Skeletal muscle tissue (tissue), 4 donors: Measurements from ENCODE around the gene PIP4K2C. TPM values are rescaled to one million over a fixed set of nuclear protein-coding genes. Genes with fewer than 3 reads are reported as not detected.
"Not testable (repeated sequence)": the region's sequence is repeated elsewhere in the genome, so short reads cannot be mapped to it uniquely, and the experiment has no call there.

Experiments
- H3K27ac ChIP-seq: one replicate; pipeline ENCODE4 v1.7.0; 2013; ENCODE audit warnings: mild to moderate bottlenecking, low read depth, low read length, inconsistent platforms
- H3K27me3 ChIP-seq, 3 donors: one replicate each; pipeline ENCODE4 v1.7.0; 2013; ENCODE audit warnings: low read length in 3 of 3; ENCODE audit not compliant: control insufficient read depth in 3 of 3, insufficient read depth in 3 of 3
- H3K36me3 ChIP-seq, 3 donors: one replicate each; pipeline ENCODE4 v1.7.0; 2013; ENCODE audit warnings: low read length in 3 of 3; ENCODE audit not compliant: control insufficient read depth in 3 of 3, insufficient read depth in 3 of 3
- H3K4me1 ChIP-seq, 3 donors: one replicate each; pipeline ENCODE4 v1.7.0; 2013; ENCODE audit warnings: low read length in 3 of 3, mild to moderate bottlenecking in 3 of 3; ENCODE audit not compliant: control insufficient read depth in 3 of 3, insufficient read depth in 3 of 3
- H3K4me3 ChIP-seq, 3 donors: one replicate each; pipeline ENCODE4 v1.7.0; 2013; ENCODE audit warnings: low read length in 3 of 3
- H3K9ac ChIP-seq, 3 donors: one replicate each; pipeline ENCODE4 v1.7.0; 2013; ENCODE audit warnings: low read length in 3 of 3, mild to moderate bottlenecking in 3 of 3, moderate library complexity in 2 of 3, low read depth in 1 of 3
- H3K9me3 ChIP-seq, 3 donors: one replicate each; pipeline ENCODE4 v1.7.0; 2013; ENCODE audit warnings: low read length in 3 of 3; ENCODE audit not compliant: control insufficient read depth in 3 of 3
- total RNA-seq: library from RNA; depleted of rRNA; stranded (reverse); fragments of >200 nt; gene quantifications from one replicate; pipeline ENCODE4 v1.2.3, GENCODE V29; 2014
- donor health status: Osteomylitis.

PIP4K2C gene
- total RNA-seq, 1 donor from 2014 or later, result 5.7 TPM

DNA sequence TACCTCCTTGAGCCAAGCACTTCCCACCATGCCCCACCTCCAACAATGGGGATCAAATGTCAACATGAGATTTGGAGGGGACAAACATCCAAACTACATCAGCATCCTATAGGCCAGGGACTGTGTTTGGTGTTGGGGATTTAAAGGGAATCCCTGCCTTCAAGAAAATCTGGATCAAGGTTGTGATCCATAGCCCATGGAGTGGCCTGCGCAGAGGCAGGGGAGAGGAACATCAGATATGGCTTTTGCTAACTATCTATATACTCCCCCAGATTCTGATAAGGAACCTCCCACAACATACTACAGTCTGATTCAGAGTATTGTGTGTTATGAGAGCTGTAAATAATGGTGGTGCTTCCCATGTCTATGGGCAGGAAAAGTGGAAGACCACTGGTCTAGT, 36.1 kb upstream of the PIP4K2C start:
- no peak overlapping the region for H3K9ac ChIP-seq
- H3K4me3 ChIP-seq, result no peak overlapping the region
- no peak overlapping the region for H3K27ac ChIP-seq
- H3K27me3 ChIP-seq, result peaks cover 16 to 26% (median 19%) of the 10 kb centered on the region in 3 donors
- no peaks in the 10 kb centered on the region for H3K36me3 ChIP-seq
- no peaks in the 10 kb centered on the region for H3K9me3 ChIP-seq
- peaks cover 3% of the 10 kb centered on the region in 3 donors for H3K4me1 ChIP-seq

DNA sequence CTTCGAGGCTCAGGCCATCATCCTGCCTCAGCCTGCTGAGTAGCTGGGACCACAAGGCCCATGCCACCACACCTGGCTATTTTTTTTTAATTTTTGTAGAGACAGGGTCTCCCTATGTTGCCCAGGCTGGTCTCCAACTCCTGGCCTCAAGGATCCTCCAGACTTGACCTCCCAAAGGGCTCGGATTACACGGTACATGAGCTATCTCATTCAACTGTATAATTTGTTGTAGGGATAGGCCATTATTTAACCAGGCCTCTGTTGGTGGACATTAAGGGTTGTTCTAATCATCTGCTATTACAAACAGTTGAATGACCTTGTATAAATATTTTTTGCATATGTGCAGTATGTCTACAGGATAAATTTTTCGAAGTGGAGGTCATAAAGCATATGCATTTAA, 32.1 kb upstream of the PIP4K2C start:
- no peaks in the 10 kb centered on the region for H3K36me3 ChIP-seq
- no peak overlapping the region for H3K9ac ChIP-seq
- H3K27ac ChIP-seq, result no peak overlapping the region
- H3K27me3 ChIP-seq, result peaks cover 0 to 8% (median 4%) of the 10 kb centered on the region in 3 donors
- H3K4me3 ChIP-seq, result no peak overlapping the region
- no peaks in the 10 kb centered on the region for H3K9me3 ChIP-seq
- no peaks in the 10 kb centered on the region for H3K4me1 ChIP-seq

DNA sequence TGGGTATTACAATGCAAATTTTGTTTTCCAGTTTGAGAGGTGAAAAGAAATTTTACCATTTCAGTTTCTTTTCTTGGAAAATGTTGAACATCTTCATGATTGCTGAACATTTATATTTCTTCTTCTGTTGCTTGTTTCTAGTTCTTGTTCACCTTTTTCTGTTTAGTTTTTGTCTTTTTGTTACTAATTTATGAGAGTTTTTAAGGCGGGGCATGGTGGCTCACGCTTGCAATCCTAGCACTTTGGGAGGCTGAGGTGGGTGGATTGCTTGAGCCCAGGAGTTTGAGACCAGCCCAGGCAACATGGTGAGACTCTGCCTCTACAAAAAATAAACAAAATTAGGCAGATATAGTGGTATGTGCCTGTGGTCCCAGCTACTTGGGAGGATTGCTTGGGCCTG, 30.5 kb upstream of the PIP4K2C start:
- no peaks in the 10 kb centered on the region for H3K36me3 ChIP-seq
- H3K4me3 ChIP-seq, result no peak overlapping the region
- no peaks in the 10 kb centered on the region for H3K9me3 ChIP-seq
- no peak overlapping the region for H3K27ac ChIP-seq
- H3K4me1 ChIP-seq, result no peaks in the 10 kb centered on the region
- no peak overlapping the region for H3K9ac ChIP-seq
- peaks cover 0 to 10% (median 9%) of the 10 kb centered on the region in 3 donors for H3K27me3 ChIP-seq

GRCh38 chr12:57561117-57561516, 29.9 kb upstream of the PIP4K2C start:
- not testable (repeated sequence) for H3K9me3 ChIP-seq, H3K4me3 ChIP-seq, H3K27me3 ChIP-seq, H3K36me3 ChIP-seq, H3K9ac ChIP-seq, H3K4me1 ChIP-seq, H3K27ac ChIP-seq

- Histone ChIP-seq H3K9me3 (no peaks in the 10 kb centered on the region), H3K27me3 (peaks cover 0 to 10% (median 9%) of the 10 kb centered on the region in 3 donors), H3K27ac (no peak overlapping the region), H3K4me1 (no peaks in the 10 kb centered on the region), H3K4me3 (no peak overlapping the region), H3K36me3 (no peaks in the 10 kb centered on the region), H3K9ac (no peak overlapping the region)
Measured at GRCh38 chr12:57563358-57563757, 27.6 kb upstream of the PIP4K2C start.

DNA sequence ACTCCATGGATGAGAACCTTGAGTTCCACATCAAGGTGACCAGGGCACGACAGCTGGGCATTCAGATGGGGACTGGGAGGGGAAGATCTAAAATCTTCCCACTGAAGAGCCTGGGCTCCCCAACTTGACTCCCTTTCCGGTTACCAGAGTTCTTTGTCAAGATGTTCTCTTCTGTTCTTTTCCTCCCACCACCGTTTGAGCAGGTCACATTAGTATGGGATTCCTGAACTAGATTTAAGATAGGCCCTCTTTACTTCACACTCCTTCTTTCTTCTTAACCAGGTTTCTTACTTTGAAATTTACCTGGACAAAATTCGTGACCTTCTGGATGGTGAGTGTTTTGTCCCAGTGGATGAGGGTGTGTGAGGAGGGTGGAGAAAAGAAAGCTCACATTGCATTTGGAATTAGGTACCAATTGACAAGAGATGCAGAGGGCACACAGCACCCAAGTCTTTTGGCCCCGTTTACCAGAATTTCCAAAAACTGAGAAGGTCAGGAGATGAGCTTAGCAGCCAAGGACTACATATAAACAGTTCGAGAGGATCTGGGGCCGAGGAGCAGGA, 26.7 kb upstream of the PIP4K2C start:
- Histone ChIP-seq H3K36me3 (no peaks in the 10 kb centered on the region), H3K9me3 (no peaks in the 10 kb centered on the region), H3K9ac (no peak overlapping the region), H3K4me3 (no peak overlapping the region), H3K27ac (no peak overlapping the region), H3K27me3 (peaks cover 7 to 16% (median 12%) of the 10 kb centered on the region in 3 donors), H3K4me1 (no peaks in the 10 kb centered on the region)

DNA sequence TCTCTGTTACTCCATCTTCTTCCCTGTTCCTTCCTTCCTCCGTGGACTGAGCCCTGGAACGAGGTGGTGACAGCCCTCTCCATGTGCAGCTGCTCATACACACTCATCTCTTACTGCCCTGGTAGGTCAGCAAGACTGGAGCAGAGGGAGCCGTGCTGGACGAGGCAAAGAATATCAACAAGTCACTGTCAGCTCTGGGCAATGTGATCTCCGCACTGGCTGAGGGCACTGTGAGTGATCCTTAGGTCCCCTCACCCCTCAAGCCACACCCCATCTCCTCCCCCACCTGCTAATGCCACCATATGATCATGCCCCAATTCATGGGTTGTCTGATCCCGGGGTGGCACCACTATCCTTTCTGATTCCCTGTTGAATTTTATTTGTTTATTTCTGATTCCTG, 22.2 kb upstream of the PIP4K2C start:
- Histone ChIP-seq H3K4me1 (no peaks in the 10 kb centered on the region), H3K9me3 (no peaks in the 10 kb centered on the region), H3K36me3 (no peaks in the 10 kb centered on the region), H3K27ac (no peak overlapping the region), H3K4me3 (no peak overlapping the region), H3K27me3 (peaks cover 8 to 27% (median 12%) of the 10 kb centered on the region in 3 donors), H3K9ac (no peak overlapping the region)

DNA sequence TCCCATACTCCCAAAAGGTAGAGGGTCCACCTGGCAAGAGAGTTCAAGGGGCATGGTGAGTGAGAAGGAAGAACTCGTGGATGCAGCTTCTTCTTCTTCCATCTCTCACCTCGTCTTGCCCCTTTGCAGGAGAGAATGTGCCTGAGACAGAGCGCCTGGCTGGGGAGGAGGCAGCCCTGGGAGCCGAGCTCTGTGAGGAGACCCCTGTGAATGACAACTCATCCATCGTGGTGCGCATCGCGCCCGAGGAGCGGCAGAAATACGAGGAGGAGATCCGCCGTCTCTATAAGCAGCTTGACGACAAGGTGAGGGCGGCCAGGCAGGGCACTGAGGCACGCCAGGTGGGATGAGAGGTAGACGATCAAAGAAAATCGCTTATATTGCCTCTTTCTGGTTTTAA, 21.1 kb upstream of the PIP4K2C start:
- H3K27me3 ChIP-seq, result peaks cover 3 to 22% (median 12%) of the 10 kb centered on the region in 3 donors
- H3K36me3 ChIP-seq, result no peaks in the 10 kb centered on the region
- no peak overlapping the region for H3K9ac ChIP-seq
- no peaks in the 10 kb centered on the region for H3K4me1 ChIP-seq
- no peak overlapping the region for H3K4me3 ChIP-seq
- H3K27ac ChIP-seq, result no peak overlapping the region
- H3K9me3 ChIP-seq, result no peaks in the 10 kb centered on the region

- H3K9ac ChIP-seq, H3K27ac ChIP-seq, H3K4me3 ChIP-seq, H3K4me1 ChIP-seq, H3K36me3 ChIP-seq, H3K9me3 ChIP-seq: not testable (repeated sequence)
- peaks cover 3 to 22% (median 12%) of the 10 kb centered on the region in 3 donors for H3K27me3 ChIP-seq
Measured at GRCh38 chr12:57570438-57570837, 20.6 kb upstream of the PIP4K2C start.

- Histone ChIP-seq H3K27me3 (peaks cover 3 to 22% (median 12%) of the 10 kb centered on the region in 3 donors), H3K9ac (no peak overlapping the region), H3K36me3 (no peaks in the 10 kb centered on the region), H3K9me3 (no peaks in the 10 kb centered on the region), H3K4me1 (no peaks in the 10 kb centered on the region), H3K27ac (no peak overlapping the region), H3K4me3 (no peak overlapping the region)
Measured at GRCh38 chr12:57571926-57572762, 18.8 kb upstream of the PIP4K2C start.
